RWPE1 (cell line): ENCODE results near the gene ZSWIM8.
A peak's percentile ranks its signal among the peaks of the same experiment; 100 is the strongest.

Experiments used
- CTCF ChIA-PET: fragments of 350-600 bp; sonication (Branson Sonifier 250); formaldehyde crosslinking; extraction: SDS; loops from one replicate; lab custom pipeline; 2021; lab: Yijun Ruan, JAX
- POLR2A ChIA-PET: fragments of 400-600 bp; formaldehyde crosslinking; extraction: SDS; loops from one replicate; lab custom pipeline; 2020; ENCODE audit warnings: antibody characterized with exemption; ENCODE audit not compliant: low non-redundant PET; lab: Yijun Ruan, JAX
- DNase-seq: peaks from one replicate; pipeline ENCODE4 v3.0.0; 2012; ENCODE audit warnings: low spot score
- H3K27ac ChIP-seq: fragments of 450-650 bp; 2 replicates; pipeline ENCODE4 v1.5.1; 2017
- CTCF ChIP-seq: fragments of 450-650 bp; conservative IDR thresholded peaks from 2 replicates; pipeline ENCODE4 v1.5.1; 2017; ENCODE audit warnings: low read depth, mild to moderate bottlenecking

Gene ZSWIM8

GRCh38 chr10:73744664-73744975 lies 40.8 kb upstream of the ZSWIM8 start:
- TF ChIP-seq CTCF: no peak
- DNase-seq: peak; percentile 51
- ChIA-PET POLR2A (interaction anchor here (0.7 kb wide), 1 partner anchor 24 kb away, joined by 3 read pairs; no protein-coding TSS in a partner anchor), CTCF (no interaction called here)
- peak overlapping the region; percentile 87 for H3K27ac ChIP-seq

GRCh38 chr10:73746721-73747120 lies 38.7 kb upstream of the ZSWIM8 start:
- POLR2A ChIA-PET: interaction anchor here (0.5 kb wide), 1 partner anchor 32 kb away, joined by 6 read pairs; no protein-coding TSS in a partner anchor
- H3K27ac ChIP-seq: no peak overlapping the region
- TF ChIP-seq CTCF: no peak
- DNase-seq: no peak
- CTCF ChIA-PET: no interaction called here

GRCh38 chr10:73750819-73751218 lies 34.6 kb upstream of the ZSWIM8 start:
- no peak for TF ChIP-seq CTCF
- CTCF ChIA-PET: no interaction called here

GRCh38 chr10:73756183-73756582 lies 29.2 kb upstream of the ZSWIM8 start:
- ChIA-PET POLR2A (no interaction called here), CTCF (interaction anchor here (0.6 to 0.7 kb wide), 7 partner anchors 10 to 408 kb away, joined by 3 to 10 read pairs (median 4); no protein-coding TSS in a partner anchor)
- no peak for TF ChIP-seq CTCF
- no peak for DNase-seq
- no peak overlapping the region for H3K27ac ChIP-seq

More at GRCh38 chr10:73750819-73751218, 34.6 kb upstream of the ZSWIM8 start:
- DNase-seq: no peak
- POLR2A ChIA-PET: no interaction called here
- H3K27ac ChIP-seq: no peak overlapping the region

- no peak for TF ChIP-seq CTCF
- POLR2A ChIA-PET: no interaction called here
- H3K27ac ChIP-seq: no peak overlapping the region
- DNase-seq: no peak
- CTCF ChIA-PET: interaction anchor here (0.6 kb wide), 1 partner anchor 24 kb away, joined by 3 read pairs; no protein-coding TSS in a partner anchor
These were observed 26.5 kb upstream of the ZSWIM8 start for GRCh38 chr10:73758704-73759511.

GRCh38 chr10:73759512-73760115 lies 25.8 kb upstream of the ZSWIM8 start:
- TF ChIP-seq CTCF: no peak
- H3K27ac ChIP-seq: no peak overlapping the region
- no peak for DNase-seq
- CTCF ChIA-PET: no interaction called here
- POLR2A ChIA-PET: no interaction called here
